K562 (cell line): Measurements from ENCODE around the gene SHLD2. TPM values are rescaled to one million over a fixed set of nuclear protein-coding genes. Genes with fewer than 3 reads are reported as not detected.

Experiments
- ATAC-seq: fragments of 200-7000 bp; cut with Tn5 transposase; 3 replicates; pipeline ENCODE4 v1.9.1; 2020; ENCODE audit warnings: moderate library complexity
- BruUV-seq: library from RNA; stranded (reverse); fragments of 400-500 nt; replicated peaks from 2 replicates; lab custom pipeline; 2021; lab: Mats Ljungman, UMichigan
- CTCF ChIA-PET: fragments of 300-600 bp; formaldehyde crosslinking; extraction: SDS; loops from one replicate; lab custom pipeline; 2021; ENCODE audit warnings: low intra/inter-chr PET ratio; lab: Yijun Ruan, JAX
- POLR2A ChIA-PET: fragments of 300-600, 350-650 bp; sonication (Branson Sonifier 250); formaldehyde crosslinking; extraction: SDS; loops from one replicate; lab custom pipeline; 2021; ENCODE audit warnings: antibody characterized with exemption, inconsistent platforms; lab: Yijun Ruan, JAX
- DNase-seq, 4 experiments: peaks; one replicate each; pipeline versions ENCODE4 v3.0.0 to v3.0.0-alpha.2; 2011 to 2018; ENCODE audit warnings: low spot score in 3 of 4, mixed read lengths in 3 of 4; ENCODE audit errors: extremely low read depth in 1 of 4
- FAIRE-seq: peaks from 2 replicates; lab custom pipeline; 2011; peaks lifted over from hg19 to GRCh38; lab: Jason Lieb, UNC
- H2AFZ ChIP-seq: 2 replicates; pipeline ENCODE4 v1.6.0; 2011; ENCODE audit warnings: low read depth, low read length, control low read depth, inconsistent platforms
- H3K27ac ChIP-seq: fragments of 200-600 bp; 3 replicates; pipeline ENCODE4 v1.8.0; 2011; ENCODE audit warnings: low read depth, mild to moderate bottlenecking, control low read depth, inconsistent platforms, low read length, moderate library complexity, mixed read lengths; ENCODE audit errors: extremely low read depth
- H3K27me3 ChIP-seq, 2 experiments: fragments of 300-600 bp in 1 of 2; 2 replicates in 1 of 2; 3 replicates in 1 of 2; pipeline versions ENCODE4 v1.6.0 to v1.8.0; 2011; ENCODE audit warnings: inconsistent platforms in 2 of 2, low read length in 2 of 2, mild to moderate bottlenecking in 1 of 2, mixed read lengths in 1 of 2, moderate library complexity in 1 of 2; ENCODE audit not compliant: control insufficient read depth in 2 of 2, insufficient read depth in 2 of 2
- H3K36me3 ChIP-seq: fragments of 300-600 bp; 3 replicates; pipeline ENCODE4 v1.8.0; 2011; ENCODE audit warnings: mild to moderate bottlenecking, low read length, inconsistent platforms; ENCODE audit not compliant: control insufficient read depth, insufficient read depth
- H3K4me1 ChIP-seq, 2 experiments: fragments of 200-600 bp in 1 of 2; replicated peaks in 1 of 2; 2 replicates in 1 of 2; 3 replicates in 1 of 2; pipeline versions ENCODE4 v1.5.1 to v1.8.0; 2011; ENCODE audit warnings: inconsistent platforms in 2 of 2, low read length in 2 of 2, mild to moderate bottlenecking in 1 of 2, mixed read lengths in 1 of 2, moderate library complexity in 1 of 2; ENCODE audit not compliant: control insufficient read depth in 2 of 2, insufficient read depth in 2 of 2
- H3K4me2 ChIP-seq: 2 replicates; pipeline ENCODE4 v1.6.1; 2011; ENCODE audit warnings: low read length, control low read depth, inconsistent platforms, mixed read lengths; ENCODE audit not compliant: insufficient read depth
- H3K4me3 ChIP-seq: fragments of 200-600 bp; sonication (generic), shearing (Covaris generic); 2 replicates; pipeline ENCODE4 v1.5.1; 2016; ENCODE audit warnings: control low read depth, inconsistent platforms
- H3K79me2 ChIP-seq: fragments of 200-600 bp; 3 replicates; pipeline ENCODE4 v1.8.0; 2011; ENCODE audit warnings: low read length, inconsistent platforms; ENCODE audit not compliant: control insufficient read depth, insufficient read depth
- H3K9ac ChIP-seq, 2 experiments: 2 replicates each; pipeline versions ENCODE4 v1.6.0 to v1.6.1; 2011; ENCODE audit warnings: low read depth in 2 of 2, low read length in 2 of 2, control low read depth in 1 of 2, inconsistent platforms in 1 of 2, mild to moderate bottlenecking in 1 of 2, mixed read lengths in 1 of 2; ENCODE audit not compliant: insufficient read depth in 1 of 2
- H3K9me1 ChIP-seq: one replicate; pipeline ENCODE4 v1.6.0; 2011; ENCODE audit warnings: inconsistent platforms, mild to moderate bottlenecking, low read length, moderate library complexity; ENCODE audit not compliant: control insufficient read depth, insufficient read depth
- H3K9me3 ChIP-seq: replicated peaks from 2 replicates; pipeline ENCODE4 v1.5.1; 2011; ENCODE audit warnings: low read depth, low read length, inconsistent platforms; ENCODE audit not compliant: control insufficient read depth, insufficient read depth
- H4K20me1 ChIP-seq: replicated peaks from 2 replicates; pipeline ENCODE4 v1.6.1; 2011; ENCODE audit warnings: low read length, inconsistent platforms, mixed read lengths; ENCODE audit not compliant: control insufficient read depth, insufficient read depth
- ARID3A ChIP-seq: IDR thresholded peaks from 2 replicates; pipeline ENCODE4 v1.6.1; 2012; ENCODE audit warnings: low read depth, low read length, improper control_type of control experiment, borderline replicate concordance
- BRD4 ChIP-seq: fragments of 200-600 bp; sonication (generic); IDR thresholded peaks from 2 replicates; pipeline ENCODE4 v1.6.1; 2017; ENCODE audit warnings: inconsistent platforms
- CBFB ChIP-seq: sonication (generic); formaldehyde crosslinking; IDR thresholded peaks from 2 replicates; pipeline ENCODE4 v1.4.0; 2020; ENCODE audit warnings: mild to moderate bottlenecking, missing genetic modification reagents
- FOXA3 ChIP-seq, 2 experiments: fragments of 450-650 bp in 1 of 2; sonication (generic) in 1 of 2; formaldehyde crosslinking; IDR thresholded peaks in 1 of 2; conservative IDR thresholded peaks in 1 of 2; 2 replicates each; pipeline versions ENCODE4 v1.4.0 to v1.8.0; 2020 to 2022; ENCODE audit warnings: mild to moderate bottlenecking in 2 of 2, missing genetic modification reagents in 1 of 2
- HDAC3 ChIP-seq: fragments of 450-650 bp; IDR thresholded peaks from 2 replicates; pipeline ENCODE4 v1.6.1; 2018; ENCODE audit warnings: borderline replicate concordance, mild to moderate bottlenecking, moderate library complexity; ENCODE audit not compliant: partially characterized antibody
- HLTF ChIP-seq: fragments of 450-650 bp; IDR thresholded peaks from 2 replicates; pipeline ENCODE4 v1.6.1; 2016
- ILF3 ChIP-seq: fragments of 450-650 bp; IDR thresholded peaks from 2 replicates; pipeline ENCODE4 v1.6.1; 2018; ENCODE audit warnings: antibody characterized with exemption, mild to moderate bottlenecking, moderate library complexity, borderline replicate concordance
- NEUROD1 ChIP-seq: fragments of 150-350 bp; IDR thresholded peaks from 2 replicates; pipeline ENCODE4 v1.6.1; 2014; ENCODE audit warnings: borderline replicate concordance, low read length, low read depth; ENCODE audit not compliant: partially characterized antibody
- PTRF ChIP-seq: fragments of 450-650 bp; IDR thresholded peaks from 2 replicates; pipeline ENCODE4 v1.6.1; 2016; ENCODE audit warnings: mild to moderate bottlenecking, missing genetic modification characterization, missing compliant biosample characterization
- RAD21 ChIP-seq, 2 experiments: fragments of 250-450 bp in 1 of 2; fragments of 450-650 bp in 1 of 2; sonication (Bioruptor Pico) in 1 of 2; formaldehyde crosslinking in 1 of 2; IDR thresholded peaks in 1 of 2; conservative IDR thresholded peaks in 1 of 2; 2 replicates each; pipeline versions ENCODE4 v1.4.0 to v1.8.0; 2020 to 2022; ENCODE audit warnings: mild to moderate bottlenecking in 2 of 2, moderate library complexity in 1 of 2
- SRF ChIP-seq, 2 experiments: fragments of 250-450, 450-650 bp in 1 of 2; sonication (Bioruptor Pico) in 1 of 2; sonication (generic) in 1 of 2; formaldehyde crosslinking; IDR thresholded peaks; 2 replicates each; pipeline versions ENCODE4 v1.5.0 to v1.5.1; 2020 to 2022; ENCODE audit warnings: mild to moderate bottlenecking in 1 of 2, missing genetic modification reagents in 1 of 2
- ZBTB5 ChIP-seq: fragments of 450-650 bp; IDR thresholded peaks from 2 replicates; pipeline ENCODE4 v1.6.1; 2017; ENCODE audit warnings: antibody characterized with exemption
- ZNF408 ChIP-seq: fragments of 250-450 bp; sonication (Bioruptor Pico); IDR thresholded peaks from 2 replicates; pipeline ENCODE4 v1.4.0; 2020; ENCODE audit warnings: low read depth, mild to moderate bottlenecking, moderate library complexity
- WGBS: fragments of 100-300 bp; shearing (Covaris generic); methylation state at CpG from one replicate; pipeline ENCODE4 v1.1.6; 2016; ENCODE audit warnings: low coverage, mixed read lengths; ENCODE audit not compliant: insufficient coverage; ENCODE audit errors: missing lambda C conversion rate; 5-methylcytosine and 5-hydroxymethylcytosine counted together
- in situ Hi-C: fragments of 300-500 bp; cut with MboI; formaldehyde crosslinking; loops from 4 replicates; pipeline ENCODE4 v1.15.0; 2018; ENCODE audit warnings: inconsistent platforms, mixed read lengths
- intact Hi-C: fragments of 100-400 bp; cut with micrococcal nuclease; formaldehyde crosslinking; loops from 2 replicates; pipeline ENCODE4 v1.14.2; 2022
- polyA plus RNA-seq, 8 experiments: library from polyadenylated mRNA; depleted of rRNA in 4 of 8; stranded (reverse) in 5 of 8; unstranded in 3 of 8; fragments of >200 nt; fragmentation: Nextera tagmentation in 2 of 8; fragmentation: Illumina TruSeq in 1 of 8; extraction: Ambion mirVana in 2 of 8; extraction: Trizol in 1 of 8; gene quantifications; 2 replicates each; pipeline versions ENCODE4 v1.2.1 to v1.2.3, GENCODE V29; 2011 to 2014; ENCODE audit warnings: inconsistent platforms in 1 of 8, missing spikeins in 1 of 8
- total RNA-seq, 7 experiments: library from RNA; depleted of rRNA in 6 of 7; stranded (reverse); fragments of >200 nt in 6 of 7; fragmentation: Illumina TruSeq in 2 of 7; extraction: Trizol in 2 of 7; gene quantifications; 2 replicates each; pipeline versions ENCODE4 v1.2.1 to v1.2.3, GENCODE V29; 2011 to 2021; ENCODE audit warnings: low replicate concordance in 1 of 7
- TF ChIP-seq, protein P1 (sequence below): fragments of 450-650 bp; formaldehyde crosslinking; IDR thresholded peaks from 2 replicates; pipeline ENCODE4 v1.4.0; 2020; ENCODE audit warnings: mild to moderate bottlenecking, moderate library complexity

Gene SHLD2
- total and polyA plus RNA-seq, 9 of the 15 experiments (the other 6 are each of a cell fraction or from before 2014, with no cell fraction given), result 21.6 to 51.2 (median 39.4) TPM

DNA sequence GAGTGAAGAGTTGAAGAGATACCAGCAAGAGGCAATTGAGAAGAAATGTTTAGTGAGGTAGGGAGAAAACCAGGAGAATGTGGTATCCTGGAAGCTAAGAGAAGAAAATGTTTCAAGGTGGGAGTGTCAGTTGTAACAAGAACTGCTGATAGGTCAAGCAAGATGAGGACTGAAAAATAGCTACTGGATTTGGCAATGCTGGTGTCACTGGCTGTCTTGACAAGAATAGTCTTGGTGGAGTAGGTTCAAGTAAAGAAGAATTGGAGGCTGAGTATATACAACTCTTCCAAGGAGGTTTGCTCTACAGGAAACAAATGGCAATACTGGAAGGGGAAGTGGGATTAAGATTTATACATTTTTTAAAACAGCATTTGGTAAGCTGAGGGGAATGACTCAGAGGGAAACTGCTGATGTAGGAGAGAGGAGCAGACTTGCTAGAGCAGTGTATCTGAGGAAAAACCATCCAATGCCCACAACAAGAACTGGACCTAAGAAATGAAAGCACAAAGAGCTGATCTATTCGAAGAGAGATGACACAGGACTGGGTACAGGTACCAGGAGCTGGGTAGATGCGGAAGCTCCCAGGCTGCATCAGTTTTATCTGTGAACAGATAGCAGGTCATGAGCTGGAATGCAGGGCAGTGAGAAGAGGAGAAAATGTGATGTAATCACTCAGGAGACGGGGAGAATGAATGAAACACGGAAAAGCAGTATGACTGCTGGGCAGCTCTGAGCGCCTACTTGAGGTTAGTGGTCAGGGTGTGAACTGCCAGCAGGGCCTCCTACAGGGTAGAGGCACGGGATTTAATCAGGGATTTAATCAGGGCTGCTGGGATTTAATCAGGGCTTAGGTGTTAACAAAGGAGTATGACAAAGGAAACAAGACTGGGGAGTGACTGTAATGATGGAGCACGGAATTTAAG lies 40.4 kb upstream of the SHLD2 start (continued):
- TF ChIP-seq ZBTB5, result no peak

DNA sequence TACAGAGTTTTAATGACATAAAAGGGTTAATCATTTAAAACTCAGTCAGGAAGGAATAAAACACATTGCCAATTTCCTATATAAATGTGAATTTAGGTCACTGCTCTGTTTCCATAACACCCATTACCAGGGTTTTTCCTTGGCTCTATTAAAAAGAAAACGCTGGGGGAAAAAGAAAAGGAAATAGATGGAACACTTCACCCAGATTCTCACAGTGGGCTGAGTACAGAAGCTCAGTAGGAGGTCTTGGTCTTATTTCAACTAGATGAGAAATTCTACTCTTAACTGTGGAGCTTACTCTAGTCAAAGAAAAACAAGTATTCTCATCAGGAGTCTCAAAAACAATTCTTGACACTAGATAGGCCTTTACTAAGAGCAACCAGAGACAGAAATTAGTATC lies 36.8 kb upstream of the SHLD2 start:
- intact Hi-C loops (no loop called here), in situ Hi-C loops (no loop called here)
- no peak overlapping the region for H3K27ac ChIP-seq
- no peak overlapping the region for H3K4me3 ChIP-seq
- H3K9me3 ChIP-seq, result no peaks in the 10 kb centered on the region
- no peak overlapping the region for H3K9ac ChIP-seq
- no peak for ATAC-seq
- H3K36me3 ChIP-seq, result peaks cover 80% of the 10 kb centered on the region; the same call in 2 of the 3 replicates
- H3K4me1 ChIP-seq, result no peaks in the 10 kb centered on the region
- no peaks in the 10 kb centered on the region for H3K27me3 ChIP-seq
- POLR2A ChIA-PET, result interaction anchor here (0.9 kb wide), 1 partner anchor 14 kb away, joined by 4 read pairs; no protein-coding TSS in a partner anchor
- H3K4me2 ChIP-seq, result no peak overlapping the region
- whole genome bisulfite sequencing, result 40% methylated on average over 1 of the region's 1 CpG
- no peak for FAIRE-seq
- no peak for DNase-seq
- H4K20me1 ChIP-seq, result no peaks in the 10 kb centered on the region
- BruUV-seq, result no TSS peak
- no peak overlapping the region for H2AFZ ChIP-seq
- H3K9me1 ChIP-seq, result no peaks in the 10 kb centered on the region
- no peaks in the 10 kb centered on the region for H3K79me2 ChIP-seq
- CTCF ChIA-PET, result no interaction called here
- no peak for TF ChIP-seq NEUROD1
- TF ChIP-seq ARID3A, result no peak
- TF ChIP-seq HLTF, result no peak
- TF ChIP-seq CBFB (CRISPR knock-in tag), result no peak
- no peak for TF ChIP-seq PTRF (tag)
- no peak for TF ChIP-seq RAD21 (CRISPR knock-in tag; conservative IDR thresholded peaks at IDR 0.05 in 1 of 2, IDR thresholded peaks at IDR 0.05 in 1 of 2)
- no peak for TF ChIP-seq BRD4
- no peak for TF ChIP-seq FOXA3 (CRISPR knock-in tag; conservative IDR thresholded peaks at IDR 0.05 in 1 of 2, IDR thresholded peaks at IDR 0.05 in 1 of 2)
- no peak for TF ChIP-seq ILF3
- TF ChIP-seq, protein P1, sequence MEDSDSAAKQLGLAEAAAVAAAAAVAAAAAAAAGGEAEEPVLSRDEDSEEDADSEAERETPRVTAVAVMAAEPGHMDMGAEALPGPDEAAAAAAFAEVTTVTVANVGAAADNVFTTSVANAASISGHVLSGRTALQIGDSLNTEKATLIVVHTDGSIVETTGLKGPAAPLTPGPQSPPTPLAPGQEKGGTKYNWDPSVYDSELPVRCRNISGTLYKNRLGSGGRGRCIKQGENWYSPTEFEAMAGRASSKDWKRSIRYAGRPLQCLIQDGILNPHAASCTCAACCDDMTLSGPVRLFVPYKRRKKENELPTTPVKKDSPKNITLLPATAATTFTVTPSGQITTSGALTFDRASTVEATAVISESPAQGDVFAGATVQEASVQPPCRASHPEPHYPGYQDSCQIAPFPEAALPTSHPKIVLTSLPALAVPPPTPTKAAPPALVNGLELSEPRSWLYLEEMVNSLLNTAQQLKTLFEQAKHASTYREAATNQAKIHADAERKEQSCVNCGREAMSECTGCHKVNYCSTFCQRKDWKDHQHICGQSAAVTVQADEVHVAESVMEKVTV (CRISPR knock-in tag), result no peak
- TF ChIP-seq HDAC3, result no peak
- TF ChIP-seq SRF (CRISPR knock-in tag; IDR thresholded peaks at IDR 0.05), result no peak
- no peak for TF ChIP-seq ZNF408
